Renal cortical epithelial cell (primary cell): ENCODE measurements around the gene GABRR1. TPM values are rescaled to one million over a fixed set of nuclear protein-coding genes. Genes with fewer than 3 reads are reported as not detected.

Experiments used
- DNase-seq: peaks from one replicate; pipeline ENCODE4 v3.0.0-alpha.2; 2011; ENCODE audit warnings: low read depth
- total RNA-seq: library from RNA; depleted of rRNA; stranded (reverse); fragments of >200 nt; gene quantifications from 2 replicates; pipeline ENCODE4 v1.2.3, GENCODE V29; 2014

Gene GABRR1
- total RNA-seq, 1 donor from 2014 or later = not detected

DNA sequence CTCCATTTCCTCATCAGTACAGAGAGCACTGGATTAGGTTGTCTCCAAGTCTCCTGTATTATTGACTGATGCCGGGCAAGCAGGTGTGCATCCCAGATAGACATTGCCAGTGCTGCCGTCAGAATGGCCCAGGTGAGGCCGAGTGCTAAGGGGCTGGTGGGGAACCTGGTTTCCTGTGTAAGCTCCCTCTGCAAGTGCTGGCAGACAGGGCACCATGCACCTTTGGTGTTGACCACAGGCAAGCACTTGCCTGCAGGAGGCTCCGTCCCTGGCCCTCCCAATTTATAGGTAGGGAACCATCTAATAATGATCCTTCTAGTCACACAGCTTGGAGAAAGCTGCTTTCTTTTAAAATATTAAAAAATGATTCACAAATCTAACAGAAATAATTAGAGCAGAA, 747 bp downstream of the GABRR1 start:
- DNase-seq = no peak

- DNase-seq = no peak
Measured at GRCh38 chr6:89215391-89215790, 1.8 kb downstream of the GABRR1 start.

- no peak for DNase-seq
Measured at GRCh38 chr6:89214197-89214596, 3.0 kb downstream of the GABRR1 start.

- DNase-seq = no peak
Measured at GRCh38 chr6:89212472-89212871, 4.7 kb downstream of the GABRR1 start.

- no peak for DNase-seq
Measured at GRCh38 chr6:89209457-89209856, 7.7 kb downstream of the GABRR1 start.

GRCh38 chr6:89208551-89208950, 8.6 kb downstream of the GABRR1 start:
- DNase-seq = no peak

DNA sequence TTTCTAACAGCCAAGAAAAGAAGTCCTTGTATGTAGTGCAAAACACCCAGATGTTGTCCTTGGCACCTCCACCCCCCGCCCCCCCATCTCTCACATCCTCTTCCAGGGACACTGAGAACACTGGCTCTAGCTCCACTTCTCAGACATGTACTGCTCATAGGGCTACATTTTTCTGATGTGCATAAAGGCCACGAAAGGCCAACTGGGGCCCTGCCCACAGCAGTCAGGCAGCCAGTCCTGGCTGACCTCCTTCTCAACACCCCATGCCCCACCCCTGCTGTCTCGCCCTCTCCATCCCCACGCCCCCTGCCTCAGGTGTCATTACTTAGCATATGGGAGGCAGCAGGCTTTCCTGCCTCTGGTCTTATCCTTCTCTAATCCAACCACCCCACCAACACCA, 11.3 kb downstream of the GABRR1 start:
- DNase-seq = no peak

GRCh38 chr6:89204096-89204495, 13.1 kb downstream of the GABRR1 start:
- DNase-seq = no peak

GRCh38 chr6:89200706-89201215, 16.4 kb downstream of the GABRR1 start:
- DNase-seq = no peak

DNA sequence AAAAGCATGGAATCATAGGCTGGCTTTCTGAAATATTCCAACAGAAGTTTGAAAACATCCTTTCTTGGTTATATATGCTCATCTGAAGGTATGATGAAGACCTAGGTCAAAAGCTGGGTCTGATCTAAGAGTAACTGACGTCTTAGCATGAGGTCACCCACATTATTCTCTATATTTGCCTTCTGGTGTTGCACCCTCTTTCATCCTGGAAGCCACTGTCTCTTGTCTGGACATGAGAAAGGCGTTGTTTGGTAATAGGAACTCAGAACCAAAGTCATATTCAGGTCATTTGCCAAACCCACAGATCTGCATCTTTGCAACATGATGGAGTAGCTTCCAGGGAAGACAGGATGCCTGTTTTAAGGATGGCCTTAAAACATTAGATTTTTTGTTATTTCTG, 17.6 kb downstream of the GABRR1 start:
- no peak for DNase-seq

DNA sequence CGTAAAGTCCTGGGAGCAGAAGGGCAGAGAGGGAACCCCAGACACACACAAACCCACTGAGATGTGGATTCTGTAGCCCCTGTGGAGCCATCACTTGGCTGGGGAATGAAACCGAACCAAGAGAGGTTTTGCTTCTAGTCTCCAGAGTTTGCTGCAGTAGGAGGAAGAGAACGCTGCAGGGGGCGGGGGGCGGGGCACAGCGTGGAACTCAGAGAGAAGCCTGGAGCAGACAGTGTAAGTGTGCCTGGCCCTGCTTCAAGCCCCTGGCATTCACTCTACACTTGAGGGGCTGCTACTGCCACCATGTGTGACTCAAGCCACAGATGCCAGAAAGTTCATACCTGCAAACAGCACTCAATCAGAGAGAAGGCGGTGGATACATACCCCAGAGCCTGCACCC, 18.9 kb downstream of the GABRR1 start:
- DNase-seq = no peak

GRCh38 chr6:89197141-89197540, 20.0 kb downstream of the GABRR1 start:
- DNase-seq = no peak

DNA sequence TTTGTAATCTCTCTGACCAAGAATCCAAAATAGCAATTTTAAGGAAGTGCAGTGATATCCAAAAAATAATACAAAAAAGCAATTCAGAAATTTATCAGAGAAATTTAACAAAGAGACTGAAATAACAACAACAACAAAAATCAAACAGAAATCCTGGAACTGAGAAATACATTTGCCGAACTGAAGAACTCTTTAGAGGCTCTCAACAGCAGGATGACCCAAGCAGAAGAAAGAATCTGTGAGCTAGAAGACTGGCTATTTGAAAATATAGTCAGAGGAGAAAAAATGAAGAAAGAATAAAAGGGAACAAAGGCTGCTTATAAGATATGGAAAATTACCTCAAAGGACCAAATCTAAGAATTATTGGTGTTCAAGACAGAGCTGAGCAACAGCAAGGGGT, 22.6 kb downstream of the GABRR1 start:
- DNase-seq = no peak

DNA sequence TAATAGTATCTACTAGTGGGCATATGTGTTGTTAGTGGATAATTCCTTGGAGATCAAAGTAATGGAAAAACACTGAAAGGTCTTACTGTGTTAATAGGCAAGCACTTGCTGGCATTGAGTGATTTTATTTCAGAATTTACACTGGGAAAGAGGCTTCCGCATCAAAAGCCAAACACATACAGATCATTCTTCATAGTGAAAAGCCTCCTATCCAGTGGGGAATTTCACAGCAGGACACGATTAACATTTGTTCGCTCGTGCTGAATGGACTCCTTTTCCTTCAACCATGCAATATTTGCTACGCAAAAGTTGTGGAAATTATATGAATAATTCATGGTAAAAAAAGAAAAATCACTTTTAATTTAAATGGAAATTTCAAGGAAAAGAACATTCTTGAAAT, 26.4 kb downstream of the GABRR1 start:
- no peak for DNase-seq

- DNase-seq = no peak
Measured at GRCh38 chr6:89187504-89187903, 29.7 kb downstream of the GABRR1 start.

- DNase-seq = no peak
Measured at GRCh38 chr6:89186762-89187161, 30.4 kb downstream of the GABRR1 start.

- DNase-seq = no peak
Measured at GRCh38 chr6:89184344-89184743, 32.8 kb downstream of the GABRR1 start.

DNA sequence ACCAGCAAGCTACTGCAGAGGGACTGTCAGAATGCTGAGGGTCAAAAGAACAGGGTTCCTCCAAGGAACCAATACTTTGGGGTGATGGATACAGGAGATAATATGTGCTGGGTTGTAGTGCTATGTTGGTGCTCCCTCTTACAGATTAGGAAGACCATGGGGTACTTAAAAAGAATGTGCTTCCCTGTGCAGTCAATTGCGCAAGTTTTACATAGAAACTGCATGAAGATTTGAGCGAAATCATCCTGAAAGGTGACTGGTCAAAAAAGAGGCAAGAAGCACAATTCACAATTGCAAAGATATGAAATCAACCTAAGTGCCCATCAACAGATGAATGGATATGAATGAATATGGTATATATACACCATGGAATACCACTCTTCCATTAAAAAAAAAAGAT, 33.9 kb downstream of the GABRR1 start:
- DNase-seq = no peak

DNA sequence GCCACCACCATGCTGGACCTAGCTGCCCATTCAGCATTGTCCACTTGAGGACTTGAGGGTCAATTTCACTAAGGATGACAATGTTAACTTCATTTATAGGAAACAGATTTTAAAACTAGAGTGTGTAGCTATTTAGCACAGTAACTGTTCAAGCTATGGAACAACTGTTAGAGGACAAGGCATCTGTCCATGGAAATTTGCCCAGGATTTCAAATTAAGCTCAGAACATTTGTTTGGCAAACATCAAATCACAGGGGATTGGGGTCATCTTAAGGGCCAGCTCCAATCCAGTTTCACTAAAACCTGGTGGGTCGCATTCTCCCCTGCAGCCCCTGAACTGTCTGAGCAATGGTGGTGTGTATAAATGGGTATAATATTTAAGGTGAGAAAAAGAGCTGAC, 36.2 kb downstream of the GABRR1 start:
- DNase-seq = no peak

GRCh38 chr6:89180112-89180511, 37.0 kb downstream of the GABRR1 start:
- no peak for DNase-seq

DNA sequence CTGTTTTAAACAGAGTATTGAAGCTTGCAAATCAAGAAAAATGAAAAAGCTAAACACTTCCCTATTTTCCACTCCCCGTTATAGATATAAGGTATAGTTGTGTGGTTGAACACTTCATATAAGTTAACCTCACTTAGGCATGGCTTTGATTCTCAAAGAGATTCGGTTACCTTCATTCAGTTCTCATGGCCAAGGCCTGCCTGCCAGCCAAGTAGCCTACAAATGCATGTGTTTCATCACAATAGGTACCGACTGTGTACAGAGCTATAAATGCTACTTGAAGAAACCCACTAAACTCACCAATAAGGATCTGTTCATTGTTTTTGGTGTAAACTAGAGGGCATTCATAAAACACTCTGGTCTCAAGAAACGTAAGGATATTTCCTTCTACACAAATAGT, 43.5 kb downstream of the GABRR1 start:
- no peak for DNase-seq

DNA sequence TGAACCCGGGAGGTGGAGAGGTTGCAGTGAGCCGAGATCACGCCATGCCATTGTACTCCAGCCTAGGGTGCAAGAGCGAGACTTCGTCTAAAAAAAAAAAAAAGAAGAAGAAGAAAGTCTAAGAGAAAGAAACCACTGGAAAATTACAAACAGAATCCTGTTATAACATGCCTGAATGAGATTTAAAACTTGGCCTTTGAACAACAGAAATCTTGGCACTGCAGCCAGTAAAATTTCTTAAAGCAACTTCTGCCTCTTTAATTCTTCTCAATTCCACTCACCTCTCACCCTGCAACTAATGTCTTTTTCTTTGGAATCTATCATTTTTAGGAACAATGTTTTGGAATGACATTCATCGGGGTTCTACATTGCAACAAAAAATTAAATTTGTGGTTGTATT, 45.0 kb downstream of the GABRR1 start:
- no peak for DNase-seq

GRCh38 chr6:89162047-89162371, 55.1 kb downstream of the GABRR1 start:
- no peak for DNase-seq

GRCh38 chr6:89161326-89162046, 55.7 kb downstream of the GABRR1 start:
- DNase-seq = no peak
